SK-N-DZ (cell line): ENCODE results near the gene ANK2.
"Not testable (repeated sequence)": the region's sequence is repeated elsewhere in the genome, so short reads cannot be mapped to it uniquely, and the experiment has no call there.

Experiments used
- DNase-seq: peaks from one replicate; pipeline ENCODE4 v3.0.0-alpha.2; 2015; ENCODE audit warnings: low spot score

ANK2 gene

GRCh38 chr4:113051361-113051760, 1.9 kb downstream of the ANK2 start:
- no peak for DNase-seq

DNA sequence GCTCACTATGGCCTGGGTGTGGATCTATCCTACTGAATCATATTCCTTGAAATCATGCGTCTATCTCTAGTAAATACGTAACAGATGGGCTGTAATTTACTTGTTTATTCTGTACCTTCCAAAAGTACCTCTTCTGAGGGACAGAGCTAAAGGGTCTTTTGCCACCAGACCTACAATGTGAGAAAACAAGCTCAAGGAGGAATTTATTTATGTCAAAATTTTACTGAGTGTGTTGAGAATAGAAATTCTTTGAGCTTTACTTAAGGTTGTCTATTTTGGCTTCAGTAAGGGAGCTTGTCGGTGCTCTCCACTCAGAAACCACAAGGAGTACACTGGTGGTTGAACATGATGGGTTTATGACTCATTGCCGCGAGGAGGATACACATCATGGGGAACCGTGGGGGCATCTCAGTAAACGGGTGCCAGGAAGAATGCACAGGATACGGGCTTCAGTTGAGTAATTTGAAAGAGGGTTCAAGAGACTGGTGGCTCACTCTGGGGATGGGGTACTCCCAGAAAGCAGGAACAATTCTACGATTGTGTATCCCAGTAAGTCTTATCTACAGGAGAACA, 3.0 kb downstream of the ANK2 start:
- no peak for DNase-seq

GRCh38 chr4:113053883-113054282, 4.4 kb downstream of the ANK2 start:
- no peak for DNase-seq

DNA sequence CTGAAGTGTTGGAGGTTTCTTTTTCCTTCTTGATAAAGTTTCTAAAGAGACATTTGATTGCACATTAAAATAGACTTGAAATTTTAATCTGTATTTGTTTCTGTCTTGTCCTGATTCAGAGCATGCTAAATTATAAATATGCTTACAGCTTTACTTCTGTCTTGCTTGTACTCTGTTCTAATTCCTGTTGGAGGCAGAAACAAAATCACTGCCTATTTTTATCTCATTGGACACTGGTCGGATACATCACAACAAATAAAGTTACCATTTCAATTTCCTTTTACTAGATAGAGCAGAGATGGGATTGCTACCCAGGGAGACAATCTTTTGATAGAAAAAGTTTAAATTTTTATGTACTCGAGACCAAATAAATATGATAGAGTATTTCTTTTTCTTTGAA, 6.9 kb downstream of the ANK2 start:
- DNase-seq = no peak

GRCh38 chr4:113057891-113058290, 8.4 kb downstream of the ANK2 start:
- no peak for DNase-seq

DNA sequence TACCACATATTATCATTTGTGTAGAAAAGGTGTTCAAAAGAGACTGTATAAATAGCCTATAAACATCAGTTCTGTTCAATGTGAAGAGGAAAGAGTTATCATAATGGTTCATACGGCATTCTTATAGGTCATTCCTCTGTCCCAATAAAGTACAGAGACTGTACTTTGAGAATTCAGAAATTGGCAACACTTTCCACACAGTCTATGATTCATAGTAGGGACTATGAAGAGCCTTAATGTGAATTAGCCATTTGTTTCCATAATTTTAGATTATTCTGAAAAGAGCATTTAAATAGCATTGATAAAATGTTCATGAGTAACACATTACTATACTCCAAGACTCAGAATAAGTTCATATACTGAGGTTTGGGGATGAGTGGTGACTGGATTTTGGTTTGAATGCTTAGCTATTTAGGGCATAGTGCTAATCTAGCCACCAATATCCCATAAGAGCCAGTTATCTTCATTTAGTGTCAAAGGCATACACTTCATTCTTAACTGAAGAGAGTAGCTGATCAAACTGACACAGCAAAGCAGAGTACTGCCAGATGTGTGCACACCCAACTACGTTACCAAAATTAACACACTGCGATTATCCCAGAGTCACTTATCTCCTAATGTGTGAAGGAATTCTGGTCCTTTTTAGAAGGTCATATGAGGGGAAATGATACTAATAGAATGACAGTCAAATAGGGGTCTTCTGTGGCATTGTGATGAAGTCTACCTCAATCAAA, 10.2 kb downstream of the ANK2 start:
- no peak for DNase-seq

- DNase-seq = peak; percentile 15
These were observed 11.4 kb downstream of the ANK2 start for GRCh38 chr4:113060853-113061252.

DNA sequence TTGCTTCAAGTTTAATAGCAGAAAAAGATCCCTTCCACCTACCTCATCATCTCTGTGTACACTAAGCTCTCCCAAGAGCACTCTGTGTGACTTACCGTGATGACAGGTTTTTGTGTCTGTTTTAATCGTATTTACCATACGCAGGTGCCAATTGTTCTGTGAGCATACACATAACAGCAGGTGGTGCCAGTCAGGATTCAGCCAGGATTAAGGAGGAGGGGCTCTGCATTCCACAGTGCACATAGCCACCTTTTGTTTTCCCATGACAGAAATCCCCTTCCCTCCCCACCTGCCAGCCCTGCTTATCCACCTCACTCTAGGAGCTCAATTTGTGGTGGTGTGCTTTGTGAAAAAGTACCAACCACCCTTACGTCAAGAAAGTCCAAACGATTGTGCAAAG, 14.8 kb downstream of the ANK2 start:
- no peak for DNase-seq

DNA sequence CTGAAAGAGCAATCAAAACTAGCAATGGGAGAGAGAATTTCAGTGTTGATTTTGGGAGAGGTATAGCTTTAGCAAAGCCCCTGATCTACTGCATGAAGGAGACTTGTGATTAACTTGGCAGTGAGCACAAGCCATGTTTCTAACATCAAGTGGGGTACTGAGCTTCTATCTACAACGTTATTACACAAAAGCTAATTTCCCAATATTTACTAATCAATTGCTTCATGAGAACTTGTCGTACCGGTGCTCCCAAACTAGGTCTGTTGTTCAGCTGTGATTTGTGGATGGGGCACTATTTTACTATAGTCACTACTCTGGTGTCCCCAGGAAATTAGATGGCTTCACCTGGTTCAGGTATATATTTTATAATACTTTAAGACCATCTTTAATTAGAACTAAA, 16.2 kb downstream of the ANK2 start:
- no peak for DNase-seq

- not testable (repeated sequence) for DNase-seq
These were observed 19.3 kb downstream of the ANK2 start for GRCh38 chr4:113068771-113069170.

- DNase-seq = peak; percentile 9
These were observed 19.9 kb downstream of the ANK2 start for GRCh38 chr4:113069212-113069892.

DNA sequence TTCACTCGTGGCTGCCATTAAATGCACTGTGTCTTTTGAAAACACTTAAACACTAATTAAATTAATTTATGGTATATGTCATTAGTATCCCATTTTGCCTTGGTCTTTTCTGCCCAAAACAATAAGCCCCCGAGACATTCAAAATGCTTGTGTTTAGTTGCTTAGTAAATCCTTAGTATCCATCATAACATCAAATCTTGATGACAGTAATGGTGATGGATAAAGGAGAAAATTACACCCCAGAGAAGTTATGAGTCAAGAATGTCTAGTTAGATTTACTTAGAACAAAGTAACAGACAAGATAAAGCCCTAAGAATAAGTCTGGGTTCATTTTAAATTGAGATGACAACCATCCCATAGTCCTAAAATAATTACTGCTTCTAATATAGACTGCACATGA, 21.3 kb downstream of the ANK2 start:
- peak; percentile 13 for DNase-seq

DNA sequence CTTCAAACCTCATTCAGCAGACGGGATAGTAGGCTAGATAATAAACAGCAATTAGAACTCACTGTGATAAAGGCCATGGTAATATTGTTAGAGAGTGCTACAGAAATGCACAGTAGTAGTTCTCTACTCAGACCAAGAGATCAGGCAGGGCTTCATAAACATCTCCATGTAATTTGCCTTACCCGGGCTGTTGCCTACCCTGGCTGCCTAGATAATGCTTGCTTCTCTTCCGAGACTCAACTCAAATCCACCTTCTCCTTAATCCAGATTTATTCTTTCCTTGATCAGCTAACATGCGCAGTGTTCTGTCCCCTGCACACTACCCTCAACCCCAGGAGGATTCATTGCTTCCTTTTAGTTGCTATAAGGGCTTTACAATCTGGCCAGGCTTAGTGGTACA, 21.8 kb downstream of the ANK2 start:
- no peak for DNase-seq

- DNase-seq = peak; percentile 50
These were observed 22.4 kb downstream of the ANK2 start for GRCh38 chr4:113071805-113072204.

- no peak for DNase-seq
These were observed 24.1 kb downstream of the ANK2 start for GRCh38 chr4:113073451-113074005.

GRCh38 chr4:113077575-113077974, 28.1 kb downstream of the ANK2 start:
- DNase-seq = peak; percentile 4

DNA sequence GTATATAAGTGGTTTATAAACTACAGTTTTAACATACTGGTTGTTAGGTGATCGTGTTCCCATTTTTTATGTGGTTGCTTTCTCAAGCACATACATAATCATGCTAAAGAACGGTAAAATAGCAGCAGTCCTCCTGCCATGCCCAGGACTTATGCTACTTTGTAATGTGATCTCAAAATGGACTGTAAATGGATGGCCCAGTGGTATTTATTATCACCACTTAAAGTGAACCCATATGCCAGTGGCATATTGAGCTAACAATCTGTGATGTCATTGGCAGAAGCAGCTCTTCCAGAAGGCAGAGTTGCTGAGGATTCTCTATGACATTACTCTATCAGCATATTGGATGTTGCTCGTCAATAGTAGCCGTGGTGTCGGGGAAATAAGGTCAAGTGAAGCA, 28.6 kb downstream of the ANK2 start:
- peak; percentile 33 for DNase-seq

- no peak for DNase-seq
These were observed 30.6 kb downstream of the ANK2 start for GRCh38 chr4:113080050-113080449.

DNA sequence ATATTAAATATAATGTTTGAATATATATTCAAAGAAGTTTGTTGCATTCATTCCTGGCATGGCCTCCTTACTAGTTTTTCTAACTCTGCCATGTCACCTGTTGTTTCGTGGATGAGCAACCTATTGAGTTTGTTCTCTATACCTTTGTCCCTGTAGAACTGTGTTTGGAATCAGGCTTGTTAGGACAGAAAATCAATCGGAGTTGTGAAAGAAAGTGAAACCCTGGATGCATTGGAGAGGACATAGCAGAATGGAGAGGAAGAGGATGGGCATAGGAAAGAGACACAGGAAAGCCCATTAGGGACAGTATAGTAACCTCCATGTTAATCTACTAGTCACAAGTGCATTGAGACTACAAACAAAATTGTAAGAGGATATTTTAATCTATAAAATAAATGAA, 31.2 kb downstream of the ANK2 start:
- DNase-seq = no peak

DNA sequence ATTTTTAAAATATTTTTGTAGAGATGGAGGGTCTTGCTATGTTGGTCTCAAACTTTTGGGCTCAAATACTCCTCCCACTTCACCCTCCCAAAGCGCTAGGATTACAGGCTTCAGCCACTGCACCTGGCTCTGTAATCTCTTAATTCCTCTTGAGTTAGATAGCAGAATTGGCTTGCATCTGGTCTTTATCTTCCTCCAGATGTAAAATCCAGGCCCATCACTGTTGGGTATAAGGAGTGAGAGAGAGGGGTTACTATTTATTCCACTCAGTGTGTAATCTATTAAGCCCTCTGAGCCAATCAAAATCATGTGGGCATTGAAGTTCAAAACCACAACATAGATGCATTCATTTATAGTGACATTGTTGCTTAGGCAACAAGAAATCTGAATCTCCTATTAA, 33.9 kb downstream of the ANK2 start:
- peak; percentile 40 for DNase-seq

- no peak for DNase-seq
These were observed 36.8 kb downstream of the ANK2 start for GRCh38 chr4:113086172-113086695.

DNA sequence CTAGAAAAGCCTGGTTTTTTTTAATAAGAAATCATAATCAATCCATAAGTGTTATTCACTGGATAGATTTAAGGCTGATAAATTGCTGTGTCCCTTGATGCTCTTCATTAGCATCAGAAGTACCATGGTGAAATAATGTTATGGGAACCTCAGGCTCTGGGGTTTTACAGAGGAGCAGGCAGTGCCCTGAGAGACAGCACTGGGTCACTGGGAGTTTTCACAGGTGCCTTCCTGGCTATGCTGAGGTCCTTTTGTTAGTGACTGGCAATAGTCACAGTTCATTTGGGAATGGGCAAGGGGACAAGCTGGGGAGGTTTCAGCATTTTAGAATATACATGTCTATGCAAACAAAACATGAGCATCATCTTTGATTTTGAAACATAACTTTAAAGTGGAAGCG, 38.6 kb downstream of the ANK2 start:
- DNase-seq = no peak
